Stimulated activated CD4-positive, alpha-beta T cell treated with anti-CD3 and anti-CD28 coated beads, Interleukin-1b, Interleukin-23, amount 100 ng/mL, for 24 hours (primary cell): ENCODE data around the gene ARAP1.

Source experiments
- DNase-seq, 4 experiments: peaks; one replicate each; pipeline ENCODE4 v3.0.0-alpha.2; 2020; ENCODE audit warnings: low read depth in 4 of 4, low spot score in 1 of 4

ARAP1 gene

GRCh38 chr11:72705442-72706365 is 46.5 kb downstream of the ARAP1 start:
- DNase-seq = no peak

- DNase-seq = no peak
Observed at GRCh38 chr11:72704783-72705265, 47.4 kb downstream of the ARAP1 start.

GRCh38 chr11:72704028-72704782 is 48.0 kb downstream of the ARAP1 start:
- no peak for DNase-seq

- DNase-seq = no peak
Observed at GRCh38 chr11:72703267-72704008, 48.8 kb downstream of the ARAP1 start.

- DNase-seq = no peak
Observed at GRCh38 chr11:72702577-72703241, 49.5 kb downstream of the ARAP1 start.

GRCh38 chr11:72702096-72702495 is 50.1 kb downstream of the ARAP1 start:
- DNase-seq = no peak

GRCh38 chr11:72701466-72701865 is 50.7 kb downstream of the ARAP1 start:
- no peak for DNase-seq

- no peak for DNase-seq
Observed at GRCh38 chr11:72700146-72700545, 52.1 kb downstream of the ARAP1 start.

GRCh38 chr11:72697814-72698213 is 54.4 kb downstream of the ARAP1 start:
- no peak for DNase-seq

GRCh38 chr11:72696866-72697700 is 55.1 kb downstream of the ARAP1 start:
- no peak for DNase-seq

- no peak for DNase-seq
Observed at GRCh38 chr11:72695354-72695753, 56.9 kb downstream of the ARAP1 start.

GRCh38 chr11:72693271-72693968 is 58.8 kb downstream of the ARAP1 start:
- DNase-seq = no peak

- no peak for DNase-seq
Observed at GRCh38 chr11:72692498-72693237, 59.5 kb downstream of the ARAP1 start.

GRCh38 chr11:72690166-72690565 is 62.0 kb downstream of the ARAP1 start:
- no peak for DNase-seq

GRCh38 chr11:72688929-72689328 is 63.3 kb downstream of the ARAP1 start:
- DNase-seq = no peak

GRCh38 chr11:72688486-72688885 is 63.7 kb downstream of the ARAP1 start:
- no peak for DNase-seq

GRCh38 chr11:72687326-72687725 is 64.9 kb downstream of the ARAP1 start:
- DNase-seq = no peak

- no peak for DNase-seq
Observed at GRCh38 chr11:72686639-72687220, 65.5 kb downstream of the ARAP1 start.
